HepG2 (cell line): ENCODE data around the gene RBBP8NL. TPM values are rescaled to one million over a fixed set of nuclear protein-coding genes. Genes with fewer than 3 reads are reported as not detected.

ENCODE experiments used
- ATAC-seq: fragments of 200-7000 bp; cut with Tn5 transposase; 3 replicates; pipeline ENCODE4 v1.9.1; 2020; ENCODE audit warnings: mild to moderate bottlenecking, moderate library complexity
- BruUV-seq: library from RNA; stranded (reverse); fragments of 400-500 nt; replicated peaks from 2 replicates; lab custom pipeline; 2021; lab: Mats Ljungman, UMichigan
- CTCF ChIA-PET: fragments of 300-600 bp; formaldehyde crosslinking; extraction: SDS; loops from one replicate; lab custom pipeline; 2021; ENCODE audit warnings: low total read pairs, inconsistent platforms, low intra/inter-chr PET ratio; lab: Yijun Ruan, JAX
- POLR2A ChIA-PET: fragments of 350-600 bp; sonication (Branson Sonifier 250); formaldehyde crosslinking; loops from one replicate; lab custom pipeline; 2020; ENCODE audit warnings: antibody characterized with exemption, inconsistent platforms; lab: Yijun Ruan, JAX
- DNase-seq: peaks from one replicate; pipeline ENCODE4 v3.0.0-alpha.2; 2015; ENCODE audit warnings: low spot score
- FAIRE-seq: peaks from 3 replicates; lab custom pipeline; 2011; peaks lifted over from hg19 to GRCh38; lab: Jason Lieb, UNC
- H2AFZ ChIP-seq: one replicate; pipeline ENCODE4 v1.6.1; 2011; ENCODE audit warnings: low read length, inconsistent platforms
- H3K27ac ChIP-seq: fragments of 300-600 bp; 3 replicates; pipeline ENCODE4 v1.8.0; 2011; ENCODE audit warnings: mixed run types, mild to moderate bottlenecking, mixed read lengths, low read length, inconsistent platforms; ENCODE audit not compliant: insufficient read depth; ENCODE audit errors: extremely low read length
- H3K27me3 ChIP-seq, 2 experiments: fragments of 200-600 bp in 1 of 2; 2 replicates in 1 of 2; 3 replicates in 1 of 2; pipeline versions ENCODE4 v1.6.0 to v1.8.0; 2011; ENCODE audit warnings: low read length in 2 of 2, mild to moderate bottlenecking in 2 of 2, moderate library complexity in 2 of 2, inconsistent platforms in 1 of 2; ENCODE audit not compliant: insufficient read depth in 2 of 2, control insufficient read depth in 1 of 2
- H3K36me3 ChIP-seq, 2 experiments: fragments of 200-600 bp in 1 of 2; replicated peaks in 1 of 2; 2 replicates in 1 of 2; 3 replicates in 1 of 2; pipeline versions ENCODE4 v1.5.1 to v1.8.0; 2011; ENCODE audit warnings: low read length in 2 of 2, inconsistent platforms in 1 of 2; ENCODE audit not compliant: insufficient read depth in 2 of 2, control insufficient read depth in 1 of 2
- H3K4me1 ChIP-seq: 2 replicates; pipeline ENCODE4 v1.5.1; 2012; ENCODE audit warnings: low read length, inconsistent platforms; ENCODE audit not compliant: insufficient read depth
- H3K4me2 ChIP-seq: 2 replicates; pipeline ENCODE4 v1.6.0; 2011; ENCODE audit warnings: low read depth, low read length, inconsistent platforms
- H3K4me3 ChIP-seq, 3 experiments: fragments of 200-600 bp in 1 of 3; sonication (generic), shearing (Covaris generic) in 1 of 3; replicated peaks in 1 of 3; 2 replicates each; pipeline ENCODE4 v1.5.1; 2011 to 2016; ENCODE audit warnings: low read length in 3 of 3, inconsistent platforms in 2 of 3, low read depth in 2 of 3, mild to moderate bottlenecking in 2 of 3, control low read depth in 1 of 3, mixed read lengths in 1 of 3; ENCODE audit not compliant: insufficient read depth in 1 of 3
- H3K79me2 ChIP-seq: one replicate; pipeline ENCODE4 v1.6.1; 2011; ENCODE audit warnings: low read length, inconsistent platforms; ENCODE audit not compliant: insufficient read depth
- H3K9ac ChIP-seq: 2 replicates; pipeline ENCODE4 v1.6.0; 2011; ENCODE audit warnings: mild to moderate bottlenecking, low read depth, low read length, inconsistent platforms; ENCODE audit not compliant: insufficient read depth
- H3K9me3 ChIP-seq: 2 replicates; pipeline ENCODE4 v1.5.1; 2012; ENCODE audit warnings: mild to moderate bottlenecking, low read length
- H4K20me1 ChIP-seq: 2 replicates; pipeline ENCODE4 v1.6.0; 2011; ENCODE audit warnings: inconsistent platforms, mild to moderate bottlenecking, low read length, moderate library complexity; ENCODE audit not compliant: insufficient read depth
- FOXC1 ChIP-seq: sonication (generic); formaldehyde crosslinking; IDR thresholded peaks from 2 replicates; pipeline ENCODE4 v1.8.0; 2022; ENCODE audit warnings: mild to moderate bottlenecking, missing genetic modification reagents, borderline replicate concordance
- NRL ChIP-seq: sonication (generic); formaldehyde crosslinking; IDR thresholded peaks from 2 replicates; pipeline ENCODE4 v1.5.0; 2020; ENCODE audit warnings: missing genetic modification reagents, mild to moderate bottlenecking, moderate library complexity, borderline replicate concordance
- POGZ ChIP-seq: sonication (generic); formaldehyde crosslinking; IDR thresholded peaks from 2 replicates; pipeline ENCODE4 v1.4.0; 2020; ENCODE audit warnings: mild to moderate bottlenecking, missing genetic modification reagents
- ZNF17 ChIP-seq: sonication (generic); formaldehyde crosslinking; IDR thresholded peaks from 2 replicates; pipeline ENCODE4 v1.5.0; 2020; ENCODE audit warnings: mild to moderate bottlenecking, missing genetic modification reagents
- ZNF335 ChIP-seq: sonication (generic); formaldehyde crosslinking; IDR thresholded peaks from 2 replicates; pipeline ENCODE4 v1.4.0; 2020; ENCODE audit warnings: missing genetic modification reagents
- ZNF784 ChIP-seq: sonication (generic); formaldehyde crosslinking; IDR thresholded peaks from 2 replicates; pipeline ENCODE4 v1.5.1; 2020; ENCODE audit warnings: missing genetic modification reagents, mild to moderate bottlenecking, borderline replicate concordance
- ZSCAN21 ChIP-seq: sonication (generic); formaldehyde crosslinking; IDR thresholded peaks from 2 replicates; pipeline ENCODE4 v1.8.0; 2022; ENCODE audit warnings: mild to moderate bottlenecking, missing genetic modification reagents, moderate library complexity, borderline replicate concordance
- WGBS: methylation state at CpG from one replicate; pipeline ENCODE4 v1.1.6; 2017; ENCODE audit warnings: low lambda C conversion rate; 5-methylcytosine and 5-hydroxymethylcytosine counted together
- in situ Hi-C: cut with HindIII; loops from 2 replicates; pipeline ENCODE4 v1.10.0; 2017; ENCODE audit warnings: low pct_unique_long_range_greater_than_20kb; ENCODE audit not compliant: extremely low pct_ligation_motif_present
- intact Hi-C: fragments of 100-400 bp; cut with micrococcal nuclease; formaldehyde crosslinking; loops from one replicate; pipeline ENCODE4 v1.10.0; 2022; ENCODE audit not compliant: unreplicated experiment
- polyA plus RNA-seq, 8 experiments: library from polyadenylated mRNA; depleted of rRNA in 3 of 8; stranded (reverse) in 7 of 8; unstranded in 1 of 8; fragments of >200 nt; fragmentation: Illumina TruSeq in 4 of 8; extraction: Trizol in 4 of 8; gene quantifications; 2 replicates each; pipeline versions ENCODE4 v1.2.1 to v1.2.3, GENCODE V29; 2011 to 2016; ENCODE audit warnings: low read depth in 4 of 8, missing spikeins in 1 of 8, mixed read lengths in 1 of 8; ENCODE audit not compliant: insufficient read depth in 1 of 8
- total RNA-seq, 5 experiments: library from RNA; depleted of rRNA; stranded (reverse); fragments of >200 nt; fragmentation: Illumina TruSeq; extraction: Trizol; gene quantifications; 2 replicates each; pipeline ENCODE4 v1.2.3, GENCODE V29; 2016; ENCODE audit warnings: low read depth in 1 of 5
- TF ChIP-seq, protein P1 (sequence below): IDR thresholded peaks from 2 replicates; pipeline ENCODE4 v1.6.1; 2016; ENCODE audit warnings: mild to moderate bottlenecking

The RBBP8NL gene
- total and polyA plus RNA-seq, 2 of the 13 experiments (the other 11 are each of a cell fraction or from before 2014, with no cell fraction given) = 0.69 to 0.86 TPM

- FAIRE-seq = no peak
- no peak overlapping the region for H3K4me2 ChIP-seq
- no TSS peak for BruUV-seq
Observed at GRCh38 chr20:62470001-62470400, 42.7 kb upstream of the RBBP8NL start.

More at GRCh38 chr20:62470001-62470400, 42.7 kb upstream of the RBBP8NL start:
- H3K9ac ChIP-seq = no peak overlapping the region
- H3K79me2 ChIP-seq = no peaks in the 10 kb centered on the region
- H4K20me1 ChIP-seq = no peaks in the 10 kb centered on the region
- peaks cover 16 to 27% of the 10 kb centered on the region in 2 experiments; a peak in 4 of 5 replicates for H3K27me3 ChIP-seq
- H3K9me3 ChIP-seq = no peaks in the 10 kb centered on the region
- no peak overlapping the region for H3K4me3 ChIP-seq
- H3K36me3 ChIP-seq = no peaks in the 10 kb centered on the region
- no peak overlapping the region for H3K27ac ChIP-seq
- in situ Hi-C loops = no loop called here
- intact Hi-C loops = no loop called here
- ChIA-PET CTCF (no interaction called here), POLR2A (no interaction called here)
- DNase-seq (no peak), ATAC-seq (no peak)
- no peak for TF ChIP-seq POGZ (CRISPR knock-in tag)
- no peak for TF ChIP-seq FOXC1 (CRISPR knock-in tag)
- TF ChIP-seq ZNF335 (CRISPR knock-in tag) = no peak
- TF ChIP-seq, protein P1, sequence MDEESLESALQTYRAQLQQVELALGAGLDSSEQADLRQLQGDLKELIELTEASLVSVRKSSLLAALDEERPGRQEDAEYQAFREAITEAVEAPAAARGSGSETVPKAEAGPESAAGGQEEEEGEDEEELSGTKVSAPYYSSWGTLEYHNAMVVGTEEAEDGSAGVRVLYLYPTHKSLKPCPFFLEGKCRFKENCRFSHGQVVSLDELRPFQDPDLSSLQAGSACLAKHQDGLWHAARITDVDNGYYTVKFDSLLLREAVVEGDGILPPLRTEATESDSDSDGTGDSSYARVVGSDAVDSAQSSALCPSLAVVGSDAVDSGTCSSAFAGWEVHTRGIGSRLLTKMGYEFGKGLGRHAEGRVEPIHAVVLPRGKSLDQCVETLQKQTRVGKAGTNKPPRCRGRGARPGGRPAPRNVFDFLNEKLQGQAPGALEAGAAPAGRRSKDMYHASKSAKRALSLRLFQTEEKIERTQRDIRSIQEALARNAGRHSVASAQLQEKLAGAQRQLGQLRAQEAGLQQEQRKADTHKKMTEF (CRISPR knock-in tag) = no peak
- TF ChIP-seq ZNF784 = no peak
- TF ChIP-seq ZSCAN21 (CRISPR knock-in tag) = no peak
- no peak for TF ChIP-seq NRL (CRISPR knock-in tag)
- TF ChIP-seq ZNF17 (CRISPR knock-in tag) = no peak
- H3K4me1 ChIP-seq = peaks cover 20% of the 10 kb centered on the region
- H2AFZ ChIP-seq = no peak overlapping the region
- 56% methylated on average over 18 of the region's 18 CpGs for WGBS
